DOHH2 (cell line): ENCODE measurements around the gene CWC15.
"Not testable (repeated sequence)": the region's sequence is repeated elsewhere in the genome, so short reads cannot be mapped to it uniquely, and the experiment has no call there.

Experiments used
- H3F3A ChIP-seq: fragments of 200-600 bp; sonication (generic), shearing (Covaris generic); 2 replicates; pipeline ENCODE4 v1.6.0; 2016; ENCODE audit warnings: antibody characterized with exemption, mild to moderate bottlenecking; ENCODE audit not compliant: control insufficient read depth, insufficient read depth
- H3K27ac ChIP-seq: fragments of 200-600 bp; sonication (generic); 2 replicates; pipeline ENCODE4 v1.5.1; 2014; ENCODE audit warnings: low read depth, mild to moderate bottlenecking, low read length, moderate library complexity
- H3K27me3 ChIP-seq: fragments of 200-600 bp; sonication (generic); 2 replicates; pipeline ENCODE4 v1.6.1; 2014; ENCODE audit warnings: mild to moderate bottlenecking, low read length, mixed read lengths; ENCODE audit not compliant: control insufficient read depth
- H3K36me3 ChIP-seq: fragments of 200-600 bp; sonication (generic); 2 replicates; pipeline ENCODE4 v1.6.1; 2014; ENCODE audit warnings: mild to moderate bottlenecking, low read length, moderate library complexity, mixed read lengths; ENCODE audit not compliant: control insufficient read depth
- H3K4me1 ChIP-seq: fragments of 200-600 bp; sonication (generic); 2 replicates; pipeline ENCODE4 v1.6.1; 2014; ENCODE audit warnings: mild to moderate bottlenecking, low read length, mixed read lengths; ENCODE audit not compliant: control insufficient read depth
- H3K4me2 ChIP-seq: fragments of 200-600 bp; sonication (generic); 2 replicates; pipeline ENCODE4 v1.6.0; 2014; ENCODE audit warnings: mild to moderate bottlenecking, low read length, moderate library complexity
- H3K4me3 ChIP-seq: fragments of 200-600 bp; sonication (generic); 2 replicates; pipeline ENCODE4 v1.5.1; 2014; ENCODE audit warnings: mild to moderate bottlenecking, low read length, mixed read lengths
- H3K79me2 ChIP-seq: fragments of 200-600 bp; sonication (generic); 2 replicates; pipeline ENCODE4 v1.6.1; 2014; ENCODE audit warnings: mild to moderate bottlenecking, low read length, mixed read lengths; ENCODE audit not compliant: control insufficient read depth
- H3K9me2 ChIP-seq: fragments of 200-600 bp; sonication (generic); replicated peaks from 2 replicates; pipeline ENCODE4 v1.6.1; 2014; ENCODE audit warnings: mild to moderate bottlenecking, low read length, mixed read lengths; ENCODE audit not compliant: control insufficient read depth
- H3K9me3 ChIP-seq: fragments of 200-600 bp; sonication (generic); 2 replicates; pipeline ENCODE4 v1.6.1; 2014; ENCODE audit warnings: antibody characterized with exemption, low read length, mixed read lengths; ENCODE audit not compliant: control insufficient read depth, insufficient read depth
- H4K20me1 ChIP-seq: fragments of 200-600 bp; sonication (generic); 2 replicates; pipeline ENCODE4 v1.6.0; 2014; ENCODE audit warnings: low read depth, mild to moderate bottlenecking, antibody characterized with exemption, low read length, moderate library complexity; ENCODE audit not compliant: control insufficient read depth, insufficient read depth
- EZH2phosphoT487 ChIP-seq: fragments of 200-600 bp; sonication (generic); IDR thresholded peaks from 2 replicates; pipeline ENCODE4 v1.6.1; 2017; ENCODE audit warnings: borderline replicate concordance, mild to moderate bottlenecking, antibody characterized with exemption, low read length, moderate library complexity, mixed read lengths
- TF ChIP-seq, protein P1 (sequence below): fragments of 200-600 bp; sonication (generic); IDR thresholded peaks from one replicate; pipeline ENCODE4 v1.5.1; 2014; ENCODE audit warnings: antibody characterized with exemption, mild to moderate bottlenecking, low read depth, low read length; ENCODE audit not compliant: poor library complexity, severe bottlenecking

The CWC15 gene

GRCh38 chr11:94923004-94923334 lies 50.4 kb downstream of the CWC15 start:
- TF ChIP-seq, protein P1, sequence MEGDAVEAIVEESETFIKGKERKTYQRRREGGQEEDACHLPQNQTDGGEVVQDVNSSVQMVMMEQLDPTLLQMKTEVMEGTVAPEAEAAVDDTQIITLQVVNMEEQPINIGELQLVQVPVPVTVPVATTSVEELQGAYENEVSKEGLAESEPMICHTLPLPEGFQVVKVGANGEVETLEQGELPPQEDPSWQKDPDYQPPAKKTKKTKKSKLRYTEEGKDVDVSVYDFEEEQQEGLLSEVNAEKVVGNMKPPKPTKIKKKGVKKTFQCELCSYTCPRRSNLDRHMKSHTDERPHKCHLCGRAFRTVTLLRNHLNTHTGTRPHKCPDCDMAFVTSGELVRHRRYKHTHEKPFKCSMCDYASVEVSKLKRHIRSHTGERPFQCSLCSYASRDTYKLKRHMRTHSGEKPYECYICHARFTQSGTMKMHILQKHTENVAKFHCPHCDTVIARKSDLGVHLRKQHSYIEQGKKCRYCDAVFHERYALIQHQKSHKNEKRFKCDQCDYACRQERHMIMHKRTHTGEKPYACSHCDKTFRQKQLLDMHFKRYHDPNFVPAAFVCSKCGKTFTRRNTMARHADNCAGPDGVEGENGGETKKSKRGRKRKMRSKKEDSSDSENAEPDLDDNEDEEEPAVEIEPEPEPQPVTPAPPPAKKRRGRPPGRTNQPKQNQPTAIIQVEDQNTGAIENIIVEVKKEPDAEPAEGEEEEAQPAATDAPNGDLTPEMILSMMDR, result no peak
- TF ChIP-seq EZH2phosphoT487, result no peak
- H3F3A ChIP-seq, result no peaks in the 10 kb centered on the region
- H3K4me2 ChIP-seq, result no peak overlapping the region

DNA sequence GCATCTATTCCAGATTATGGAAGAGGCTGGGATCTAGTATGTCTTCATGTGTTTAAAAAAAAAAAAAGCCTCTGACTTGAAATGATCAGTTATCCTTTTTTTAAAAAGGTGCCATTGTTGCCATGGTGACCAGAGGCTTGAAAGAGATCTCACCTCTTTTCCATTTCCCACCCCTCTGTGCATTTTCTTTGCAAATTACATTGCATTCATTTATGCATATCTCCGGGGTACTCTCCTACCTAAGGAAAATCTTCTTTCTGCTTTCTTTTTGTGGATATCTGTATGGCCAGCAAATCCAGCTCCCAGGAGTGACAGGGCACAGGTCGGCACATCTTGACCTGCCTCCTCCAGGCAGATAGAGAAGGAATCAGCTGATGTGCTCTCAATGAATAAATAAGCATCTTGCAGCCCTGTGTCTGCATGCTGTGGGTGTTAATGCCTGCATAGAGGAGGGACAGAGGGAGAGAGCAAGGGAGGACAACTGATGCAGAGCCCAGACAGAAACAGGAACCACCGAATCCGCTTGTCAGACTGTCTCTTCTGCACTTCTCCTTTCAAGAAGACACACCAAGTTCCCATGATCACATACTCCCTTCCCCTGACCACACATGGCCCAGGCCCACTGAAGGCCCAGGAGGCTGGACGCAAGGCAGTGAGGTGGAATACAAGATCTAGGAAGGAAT lies 50.9 kb downstream of the CWC15 start:
- no peak overlapping the region for H3K4me2 ChIP-seq
- H3K4me1 ChIP-seq, result peaks cover 11% of the 10 kb centered on the region
- H3F3A ChIP-seq, result no peaks in the 10 kb centered on the region
- TF ChIP-seq, protein P1, result no peak
- TF ChIP-seq EZH2phosphoT487, result no peak
- no peaks in the 10 kb centered on the region for H3K36me3 ChIP-seq
- peaks cover 2% of the 10 kb centered on the region; the same call in 1 of the 2 replicates for H3K27me3 ChIP-seq
- no peaks in the 10 kb centered on the region for H3K9me3 ChIP-seq
- no peaks in the 10 kb centered on the region for H3K79me2 ChIP-seq
- no peaks in the 10 kb centered on the region for H4K20me1 ChIP-seq
- H3K4me3 ChIP-seq, result no peak overlapping the region
- no peak overlapping the region for H3K27ac ChIP-seq
- H3K9me2 ChIP-seq, result no peaks in the 10 kb centered on the region

More at GRCh38 chr11:94923004-94923334, 50.4 kb downstream of the CWC15 start:
- Histone ChIP-seq H3K79me2 (no peaks in the 10 kb centered on the region), H3K4me3 (no peak overlapping the region), H3K9me3 (no peaks in the 10 kb centered on the region), H4K20me1 (no peaks in the 10 kb centered on the region), H3K4me1 (peaks cover 11% of the 10 kb centered on the region), H3K36me3 (no peaks in the 10 kb centered on the region), H3K9me2 (no peaks in the 10 kb centered on the region), H3K27ac (no peak overlapping the region), H3K27me3 (peaks cover 2% of the 10 kb centered on the region; the same call in 1 of the 2 replicates)

DNA sequence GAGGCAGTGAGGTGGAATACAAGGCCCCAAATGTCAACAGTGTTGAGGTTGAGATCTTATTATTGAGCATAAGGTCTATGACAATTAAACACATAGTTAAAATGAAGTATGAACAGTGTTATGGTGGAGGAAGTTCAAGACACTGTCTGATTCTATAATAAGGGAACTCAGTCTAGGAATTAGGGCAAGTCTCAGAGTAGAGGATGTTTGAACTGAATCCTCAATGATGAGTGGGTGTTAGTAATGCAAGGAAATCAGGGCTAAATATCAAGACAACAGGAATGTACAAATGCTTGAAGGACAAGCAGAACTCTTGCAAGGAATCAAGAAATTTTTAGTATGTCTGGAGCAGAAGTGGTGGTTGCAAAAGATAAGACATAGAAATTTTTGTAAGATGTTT lies 53.0 kb downstream of the CWC15 start:
- Histone ChIP-seq H3K36me3 (no peaks in the 10 kb centered on the region), H3K9me2 (no peaks in the 10 kb centered on the region), H3F3A (no peaks in the 10 kb centered on the region), H3K4me2 (no peak overlapping the region), H3K79me2 (no peaks in the 10 kb centered on the region), H3K4me1 (peaks cover 11% of the 10 kb centered on the region), H3K27ac (no peak overlapping the region), H3K4me3 (no peak overlapping the region), H3K27me3 (peaks cover 2% of the 10 kb centered on the region), H3K9me3 (no peaks in the 10 kb centered on the region), H4K20me1 (no peaks in the 10 kb centered on the region)
- no peak for TF ChIP-seq EZH2phosphoT487
- TF ChIP-seq, protein P1, result no peak

GRCh38 chr11:94913718-94914394 lies 59.5 kb downstream of the CWC15 start:
- not testable (repeated sequence) for H3K4me1 ChIP-seq, H3K4me2 ChIP-seq, H3K9me3 ChIP-seq, H3K9me2 ChIP-seq, H3K36me3 ChIP-seq, H3K4me3 ChIP-seq, H3K27me3 ChIP-seq, H3K79me2 ChIP-seq, H4K20me1 ChIP-seq, H3F3A ChIP-seq, H3K27ac ChIP-seq
